ENCODE results near the gene DCLK1.

- TF ChIP-seq CTCF (IDR thresholded peaks at IDR 0.05): no peak
- no peak for TF ChIP-seq POLR2A (IDR thresholded peaks at IDR 0.05)
Measured at GRCh38 chr13:35768551-35768950, 362.6 kb downstream of the DCLK1 start.

All from adrenal gland (tissue), 5 donors.